GM06990 (cell line): ENCODE results near the gene RNF180.

Source experiments
- DNase-seq: peaks from one replicate; pipeline ENCODE4 v3.0.0-alpha.2; 2011; ENCODE audit not compliant: insufficient read length; ENCODE audit errors: extremely low read depth
- H3K27me3 ChIP-seq: replicated peaks from 2 replicates; pipeline ENCODE4 v1.6.0; 2011; ENCODE audit warnings: low read length; ENCODE audit not compliant: control insufficient read depth, insufficient read depth
- H3K36me3 ChIP-seq: 2 replicates; pipeline ENCODE4 v1.5.1; 2011; ENCODE audit warnings: low read length; ENCODE audit not compliant: control insufficient read depth, insufficient read depth
- H3K4me3 ChIP-seq: replicated peaks from 2 replicates; pipeline ENCODE4 v1.5.1; 2011; ENCODE audit warnings: low read depth, mild to moderate bottlenecking, control low read depth, low read length
- TF ChIP-seq, protein P1 (sequence below): IDR thresholded peaks from 2 replicates; pipeline ENCODE4 v1.5.1; 2011; ENCODE audit warnings: low read length, control low read depth, mild to moderate bottlenecking, inconsistent platforms; ENCODE audit not compliant: insufficient read depth, poor library complexity, severe bottlenecking

The RNF180 gene

GRCh38 chr5:64180661-64181343, 15.2 kb downstream of the RNF180 start:
- Histone ChIP-seq H3K36me3 (no peaks in the 10 kb centered on the region), H3K27me3 (no peaks in the 10 kb centered on the region), H3K4me3 (no peak overlapping the region)
- TF ChIP-seq, protein P1, sequence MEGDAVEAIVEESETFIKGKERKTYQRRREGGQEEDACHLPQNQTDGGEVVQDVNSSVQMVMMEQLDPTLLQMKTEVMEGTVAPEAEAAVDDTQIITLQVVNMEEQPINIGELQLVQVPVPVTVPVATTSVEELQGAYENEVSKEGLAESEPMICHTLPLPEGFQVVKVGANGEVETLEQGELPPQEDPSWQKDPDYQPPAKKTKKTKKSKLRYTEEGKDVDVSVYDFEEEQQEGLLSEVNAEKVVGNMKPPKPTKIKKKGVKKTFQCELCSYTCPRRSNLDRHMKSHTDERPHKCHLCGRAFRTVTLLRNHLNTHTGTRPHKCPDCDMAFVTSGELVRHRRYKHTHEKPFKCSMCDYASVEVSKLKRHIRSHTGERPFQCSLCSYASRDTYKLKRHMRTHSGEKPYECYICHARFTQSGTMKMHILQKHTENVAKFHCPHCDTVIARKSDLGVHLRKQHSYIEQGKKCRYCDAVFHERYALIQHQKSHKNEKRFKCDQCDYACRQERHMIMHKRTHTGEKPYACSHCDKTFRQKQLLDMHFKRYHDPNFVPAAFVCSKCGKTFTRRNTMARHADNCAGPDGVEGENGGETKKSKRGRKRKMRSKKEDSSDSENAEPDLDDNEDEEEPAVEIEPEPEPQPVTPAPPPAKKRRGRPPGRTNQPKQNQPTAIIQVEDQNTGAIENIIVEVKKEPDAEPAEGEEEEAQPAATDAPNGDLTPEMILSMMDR, result no peak
- no peak for DNase-seq

DNA sequence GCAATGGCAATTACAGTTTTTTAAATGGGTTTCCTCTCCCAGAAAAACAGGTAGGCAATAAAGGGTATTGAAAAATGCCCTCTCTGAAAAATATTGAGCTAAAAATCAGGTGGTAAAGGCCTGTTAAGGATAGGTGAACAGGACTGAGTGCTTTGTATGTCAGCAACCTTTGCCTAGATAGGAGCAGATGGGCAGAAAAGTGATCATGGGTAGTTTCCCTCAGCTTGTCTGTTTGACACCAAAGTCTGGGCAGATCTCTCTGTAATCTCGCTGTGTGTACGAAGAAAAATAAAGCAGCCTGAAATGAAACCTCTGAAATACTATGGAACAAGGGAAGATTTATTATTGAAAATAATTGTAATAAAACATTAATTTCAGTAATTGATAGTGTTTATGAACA, 15.8 kb downstream of the RNF180 start:
- TF ChIP-seq, protein P1, result no peak

GRCh38 chr5:64183956-64184355, 18.3 kb downstream of the RNF180 start:
- Histone ChIP-seq H3K36me3 (no peaks in the 10 kb centered on the region), H3K4me3 (no peak overlapping the region), H3K27me3 (no peaks in the 10 kb centered on the region)
- TF ChIP-seq, protein P1, result no peak
- no peak for DNase-seq

More for the DNA sequence above, 15.8 kb downstream of the RNF180 start:
- no peak for DNase-seq
- H3K27me3 ChIP-seq, result no peaks in the 10 kb centered on the region
- no peak overlapping the region for H3K4me3 ChIP-seq
- H3K36me3 ChIP-seq, result no peaks in the 10 kb centered on the region

GRCh38 chr5:64184832-64185231, 19.2 kb downstream of the RNF180 start:
- H3K27me3 ChIP-seq, result no peaks in the 10 kb centered on the region
- no peaks in the 10 kb centered on the region for H3K36me3 ChIP-seq
- TF ChIP-seq, protein P1, result no peak
- no peak overlapping the region for H3K4me3 ChIP-seq
- no peak for DNase-seq

GRCh38 chr5:64188776-64189175, 23.1 kb downstream of the RNF180 start:
- DNase-seq, result no peak
- no peak overlapping the region for H3K4me3 ChIP-seq
- no peaks in the 10 kb centered on the region for H3K27me3 ChIP-seq
- TF ChIP-seq, protein P1, result no peak
- H3K36me3 ChIP-seq, result no peaks in the 10 kb centered on the region

- no peaks in the 10 kb centered on the region for H3K36me3 ChIP-seq
- TF ChIP-seq, protein P1, result no peak
Measured at GRCh38 chr5:64190562-64191306, 25.1 kb downstream of the RNF180 start.

More at GRCh38 chr5:64190562-64191306, 25.1 kb downstream of the RNF180 start:
- no peaks in the 10 kb centered on the region for H3K27me3 ChIP-seq
- DNase-seq, result no peak
- no peak overlapping the region for H3K4me3 ChIP-seq
